ENCODE measurements around the gene C1GALT1C1L.
"Not testable (repeated sequence)": the region's sequence is repeated elsewhere in the genome, so short reads cannot be mapped to it uniquely, and the experiment has no call there.

Gene C1GALT1C1L

DNA sequence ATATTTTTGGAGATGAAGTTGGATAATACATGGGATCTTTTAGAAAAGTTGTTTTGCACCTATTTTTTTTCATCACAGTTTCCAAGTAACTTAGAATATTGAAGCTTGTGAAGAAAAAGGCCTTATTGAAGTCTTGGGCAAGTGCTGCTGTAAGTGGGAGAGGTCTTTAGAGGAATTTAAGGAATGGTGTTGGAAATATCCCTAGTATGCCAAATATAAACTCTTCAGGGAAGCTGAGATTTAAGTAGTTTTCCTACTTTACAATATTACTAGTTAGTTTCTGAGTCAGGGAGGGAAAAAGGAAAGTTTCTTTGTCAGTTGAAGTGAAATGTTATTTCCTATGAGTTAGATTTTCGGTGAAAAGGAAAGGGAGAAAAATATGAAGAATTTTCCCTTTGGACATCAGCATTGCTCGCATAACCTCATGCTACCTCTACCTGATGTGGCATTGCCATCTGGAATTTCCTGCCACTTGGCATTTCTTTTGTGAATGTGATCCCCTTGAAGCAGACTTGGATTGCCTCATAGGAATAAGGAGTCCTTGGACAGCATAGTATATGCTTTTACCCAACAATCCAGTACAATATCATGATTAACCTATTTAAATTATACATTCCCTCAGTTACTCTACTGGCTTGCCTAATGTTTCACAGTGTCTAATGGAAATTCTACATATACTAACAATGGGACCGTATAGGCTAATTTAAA lies 27.1 kb downstream of the C1GALT1C1L start:
- Histone ChIP-seq H3K9me3 (ENCODE audit: control insufficient read depth, insufficient read depth, low read length) (no peaks in the 10 kb centered on the region), H3K27ac (ENCODE audit: low read depth, low read length) (no peak overlapping the region), H3K4me3 (ENCODE audit: low read depth, low read length) (no peak overlapping the region), H3K27me3 (ENCODE audit: control insufficient read depth, insufficient read depth, low read length) (no peaks in the 10 kb centered on the region), H3K36me3 (ENCODE audit: control insufficient read depth, insufficient read depth, low read length) (no peaks in the 10 kb centered on the region), H3K9ac (ENCODE audit: low read depth, low read length) (no peak overlapping the region), H3K4me1 (ENCODE audit: control insufficient read depth, insufficient read depth, low read length) (no peaks in the 10 kb centered on the region)

DNA sequence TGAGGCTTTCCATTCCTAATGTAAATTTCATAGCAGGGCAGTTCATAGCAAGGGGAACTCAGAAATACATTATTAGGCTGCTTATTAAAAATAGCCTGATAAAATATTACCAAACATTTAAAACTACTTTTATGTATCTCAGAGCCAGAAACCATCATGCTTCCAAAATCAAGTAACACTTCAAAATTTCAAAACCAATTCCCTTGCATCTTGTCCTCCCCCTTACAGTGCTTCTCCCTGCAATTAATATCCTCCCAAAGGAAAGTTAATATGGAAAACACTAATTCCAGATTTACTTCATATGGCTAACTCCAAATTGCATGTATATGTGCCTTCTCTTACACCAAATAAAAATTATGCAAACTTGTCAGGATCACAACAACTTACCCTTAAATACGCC lies 32.5 kb downstream of the C1GALT1C1L start:
- no peaks in the 10 kb centered on the region for H3K9me3 ChIP-seq (ENCODE audit: control insufficient read depth, insufficient read depth, low read length)
- no peaks in the 10 kb centered on the region; the same call in 1 of the 2 replicates for H3K27me3 ChIP-seq (ENCODE audit: control insufficient read depth, insufficient read depth, low read length)
- H3K36me3 ChIP-seq (ENCODE audit: control insufficient read depth, insufficient read depth, low read length) = no peaks in the 10 kb centered on the region
- H3K4me1 ChIP-seq (ENCODE audit: control insufficient read depth, insufficient read depth, low read length) = no peaks in the 10 kb centered on the region
- H3K4me3 ChIP-seq (ENCODE audit: low read depth, low read length) = no peak overlapping the region
- no peak overlapping the region for H3K9ac ChIP-seq (ENCODE audit: low read depth, low read length)
- no peak overlapping the region for H3K27ac ChIP-seq (ENCODE audit: low read depth, low read length)

DNA sequence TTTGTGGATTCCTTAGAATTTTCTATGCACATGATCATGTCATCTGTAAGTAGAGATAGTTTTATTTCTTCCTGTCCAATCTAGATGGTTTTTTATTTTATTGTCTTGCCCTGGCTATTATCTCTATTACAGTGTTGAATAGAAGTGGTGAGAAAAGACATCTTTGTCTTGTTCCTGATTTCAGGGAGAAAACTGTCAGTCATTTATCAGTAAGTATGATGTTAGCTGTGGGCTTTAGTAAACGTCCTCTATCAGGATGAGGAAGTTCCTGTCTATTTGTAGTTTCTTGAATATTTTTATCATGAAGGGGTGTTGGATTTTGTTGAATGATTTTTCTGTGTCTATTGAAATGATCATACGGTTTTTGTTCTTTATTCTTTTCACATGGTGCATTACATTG lies 33.9 kb downstream of the C1GALT1C1L start:
- Histone ChIP-seq H3K27ac (ENCODE audit: low read depth, low read length) (no peak overlapping the region), H3K36me3 (ENCODE audit: control insufficient read depth, insufficient read depth, low read length) (no peaks in the 10 kb centered on the region), H3K4me1 (ENCODE audit: control insufficient read depth, insufficient read depth, low read length) (peaks cover 6% of the 10 kb centered on the region; the same call in 1 of the 2 replicates), H3K9me3 (ENCODE audit: control insufficient read depth, insufficient read depth, low read length) (no peaks in the 10 kb centered on the region), H3K9ac (ENCODE audit: low read depth, low read length) (no peak overlapping the region), H3K4me3 (ENCODE audit: low read depth, low read length) (no peak overlapping the region), H3K27me3 (ENCODE audit: control insufficient read depth, insufficient read depth, low read length) (peaks cover 13% of the 10 kb centered on the region)

DNA sequence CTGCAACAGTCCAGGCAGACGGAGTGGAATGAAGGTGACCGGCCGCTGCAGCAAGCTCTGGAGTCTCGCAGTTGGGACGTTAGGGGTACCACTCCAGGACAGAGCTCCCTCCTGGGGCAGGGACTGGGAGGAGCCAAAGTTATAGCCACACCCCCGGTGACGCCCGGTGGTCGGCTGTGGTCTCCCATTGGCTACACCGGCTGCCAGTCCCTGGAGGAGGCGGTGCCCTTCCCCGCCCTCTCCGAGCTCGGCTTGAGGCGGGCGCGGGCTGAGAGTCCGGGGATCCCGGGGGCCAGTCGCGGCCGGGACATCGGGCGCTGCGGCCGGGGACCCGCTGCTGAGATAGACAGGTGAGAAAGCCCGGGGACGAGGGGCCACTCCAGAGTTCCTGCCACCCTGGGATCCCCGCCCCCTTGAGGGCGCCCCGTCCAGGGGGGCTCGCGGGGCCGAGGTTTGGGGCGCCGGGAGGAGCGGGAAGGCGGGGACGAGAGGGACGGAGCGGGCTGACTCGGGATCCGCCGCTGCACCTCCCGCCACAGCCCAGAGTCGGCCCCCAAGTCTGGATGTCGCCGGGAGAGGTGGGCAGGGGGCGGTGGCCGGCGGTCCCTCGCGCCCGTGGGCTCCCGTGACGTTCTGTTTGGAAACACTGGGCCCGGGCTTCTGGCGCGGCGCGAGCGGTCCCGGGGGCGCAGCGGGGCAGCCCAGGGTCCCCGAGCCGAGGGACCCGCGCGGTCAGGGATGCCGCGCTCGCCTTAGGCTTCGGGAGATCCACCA lies 39.0 kb downstream of the C1GALT1C1L start, which contains the start of gene PLEKHH2:
Gene PLEKHH2 (plus strand): TSS at position 231 of the 774 bp plus-strand sequence. CDS start 7,414 bp downstream, outside the sequence.
- no peaks in the 10 kb centered on the region for H3K9me3 ChIP-seq (ENCODE audit: control insufficient read depth, insufficient read depth, low read length)
- no peaks in the 10 kb centered on the region for H3K36me3 ChIP-seq (ENCODE audit: control insufficient read depth, insufficient read depth, low read length)
- H3K4me3 ChIP-seq (ENCODE audit: low read depth, low read length) = peak within 1 kb of the TSS; percentile 79
- H3K27me3 ChIP-seq (ENCODE audit: control insufficient read depth, insufficient read depth, low read length) = peaks cover 20% of the 10 kb centered on the region
- peaks cover 12% of the 10 kb centered on the region; the same call in 1 of the 2 replicates for H3K4me1 ChIP-seq (ENCODE audit: control insufficient read depth, insufficient read depth, low read length)
- H3K9ac ChIP-seq (ENCODE audit: low read depth, low read length) = no peak within 1 kb of the TSS
- H3K27ac ChIP-seq (ENCODE audit: low read depth, low read length) = no peak within 1 kb of the TSS

DNA sequence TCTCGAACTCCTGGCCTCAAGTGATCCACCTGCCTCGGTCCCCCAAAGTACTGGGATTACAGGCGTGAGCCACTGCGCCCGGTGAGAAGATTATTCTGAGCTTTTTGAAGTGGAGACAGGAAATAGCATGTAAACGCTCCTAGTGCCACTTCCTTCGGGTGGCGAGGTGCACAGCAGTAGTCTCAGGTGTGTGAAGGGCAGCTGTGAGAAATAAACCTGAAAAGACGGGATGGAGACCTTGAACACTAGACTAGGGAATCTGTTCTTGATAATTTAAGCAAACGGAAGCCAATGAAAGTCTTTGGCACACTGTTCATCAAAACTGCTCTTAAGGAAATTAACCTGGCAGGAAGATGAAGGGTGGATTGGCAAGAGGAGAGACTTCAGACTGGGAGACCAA lies 39.6 kb downstream of the C1GALT1C1L start:
- Histone ChIP-seq H3K4me1 (ENCODE audit: control insufficient read depth, insufficient read depth, low read length) (peaks cover 12% of the 10 kb centered on the region; the same call in 1 of the 2 replicates), H3K36me3 (ENCODE audit: control insufficient read depth, insufficient read depth, low read length) (no peaks in the 10 kb centered on the region), H3K27me3 (ENCODE audit: control insufficient read depth, insufficient read depth, low read length) (peaks cover 20% of the 10 kb centered on the region), H3K27ac (ENCODE audit: low read depth, low read length) (no peak overlapping the region), H3K9me3 (ENCODE audit: control insufficient read depth, insufficient read depth, low read length) (no peaks in the 10 kb centered on the region), H3K9ac (ENCODE audit: low read depth, low read length) (no peak overlapping the region), H3K4me3 (ENCODE audit: low read depth, low read length) (peak overlapping the region; percentile 79)

DNA sequence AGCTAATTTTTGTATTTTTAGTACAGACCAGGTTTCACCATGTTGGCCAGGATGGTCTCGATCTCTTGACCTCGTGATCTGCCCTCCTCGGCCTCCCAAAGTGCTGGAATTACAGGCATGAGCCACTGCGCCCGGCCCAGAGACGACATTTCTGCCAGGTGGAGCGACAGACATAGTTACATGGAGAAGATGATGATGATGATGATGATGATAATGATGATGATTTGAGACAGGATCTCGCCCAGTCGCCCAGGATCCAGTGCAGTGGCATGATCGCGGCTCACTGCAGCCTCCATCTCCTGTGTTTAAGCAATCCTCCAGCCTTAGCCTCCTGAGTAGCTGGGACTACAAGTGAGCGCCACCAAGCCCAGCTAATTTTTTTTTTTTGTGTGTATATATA lies 40.1 kb downstream of the C1GALT1C1L start:
- H3K27ac ChIP-seq (ENCODE audit: low read depth, low read length); H3K4me3 ChIP-seq (ENCODE audit: low read depth, low read length); H3K9me3 ChIP-seq (ENCODE audit: control insufficient read depth, insufficient read depth, low read length); H3K9ac ChIP-seq (ENCODE audit: low read depth, low read length); H3K36me3 ChIP-seq (ENCODE audit: control insufficient read depth, insufficient read depth, low read length): not testable (repeated sequence)
- Histone ChIP-seq H3K4me1 (ENCODE audit: control insufficient read depth, insufficient read depth, low read length) (peaks cover 12% of the 10 kb centered on the region; the same call in 1 of the 2 replicates), H3K27me3 (ENCODE audit: control insufficient read depth, insufficient read depth, low read length) (peaks cover 20% of the 10 kb centered on the region)

DNA sequence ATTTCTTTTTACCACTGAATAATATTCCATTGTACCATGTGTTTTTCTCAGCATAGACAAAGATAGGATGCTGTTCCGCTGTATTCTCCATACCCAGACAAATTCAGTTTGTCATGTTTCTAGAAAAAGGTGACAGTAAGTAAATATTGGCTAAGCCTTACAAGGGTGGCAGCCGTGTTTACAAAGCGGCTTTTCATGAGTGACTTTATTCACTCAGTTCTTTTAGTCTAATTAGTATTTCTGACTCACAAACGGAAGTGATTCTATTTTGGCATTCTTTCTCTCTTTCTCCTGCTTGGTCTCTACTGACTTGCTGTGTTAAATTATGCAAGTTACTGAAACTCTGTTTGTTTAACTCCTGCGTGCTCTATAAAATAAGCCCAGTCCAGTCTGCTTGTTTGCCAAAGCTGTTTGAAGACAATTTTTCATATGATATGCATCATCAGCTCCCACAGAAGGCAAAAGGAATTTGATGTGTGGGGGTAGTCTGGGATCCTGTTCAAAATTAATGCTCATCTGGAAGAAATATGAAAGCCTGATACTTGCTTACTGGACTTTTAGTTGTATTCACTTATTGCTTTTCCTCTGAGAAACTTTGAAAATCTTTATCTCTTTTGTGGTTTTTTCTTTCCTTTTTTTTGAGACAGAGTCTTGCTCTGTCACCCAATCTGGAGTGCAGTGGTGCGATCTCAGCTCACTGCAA lies 41.5 kb downstream of the C1GALT1C1L start:
- H3K36me3 ChIP-seq (ENCODE audit: control insufficient read depth, insufficient read depth, low read length) = no peaks in the 10 kb centered on the region
- peaks cover 20% of the 10 kb centered on the region for H3K27me3 ChIP-seq (ENCODE audit: control insufficient read depth, insufficient read depth, low read length)
- H3K27ac ChIP-seq (ENCODE audit: low read depth, low read length) = no peak overlapping the region
- H3K4me1 ChIP-seq (ENCODE audit: control insufficient read depth, insufficient read depth, low read length) = peaks cover 12% of the 10 kb centered on the region; the same call in 1 of the 2 replicates
- H3K9me3 ChIP-seq (ENCODE audit: control insufficient read depth, insufficient read depth, low read length) = no peaks in the 10 kb centered on the region
- no peak overlapping the region for H3K9ac ChIP-seq (ENCODE audit: low read depth, low read length)
- no peak overlapping the region for H3K4me3 ChIP-seq (ENCODE audit: low read depth, low read length)

DNA sequence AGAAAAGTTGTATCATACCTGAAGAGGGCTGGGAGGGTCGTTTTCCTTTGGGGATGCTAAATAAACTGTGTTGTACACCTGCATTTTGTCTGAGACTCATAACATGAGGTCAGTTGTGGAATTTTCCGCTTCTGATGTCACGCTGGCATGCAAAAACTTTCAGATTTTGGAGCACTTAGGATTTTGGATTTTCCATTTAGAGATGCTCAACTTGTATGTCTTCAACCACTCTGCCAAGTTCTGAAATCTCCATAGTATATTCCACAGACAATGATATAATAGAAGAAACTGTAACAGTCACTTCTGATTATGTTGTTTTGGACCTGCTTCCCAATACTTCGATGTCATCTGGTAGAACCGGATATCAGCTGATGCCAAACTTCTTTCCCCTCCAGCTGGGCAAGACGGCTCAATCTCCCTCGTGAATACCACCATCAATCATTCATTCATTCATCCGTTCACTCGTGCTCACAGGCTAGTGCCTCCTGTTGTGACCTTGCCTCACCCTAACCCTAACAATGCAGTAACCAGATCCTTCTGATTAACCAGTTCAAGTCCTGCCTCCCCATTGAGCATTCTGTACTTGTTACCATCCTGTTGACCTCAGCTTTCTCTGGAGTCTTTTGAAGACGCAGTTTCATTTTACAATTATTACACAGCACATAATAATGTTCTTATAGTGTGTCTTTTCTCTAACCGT lies 44.5 kb downstream of the C1GALT1C1L start:
- H3K9ac ChIP-seq (ENCODE audit: low read depth, low read length) = no peak overlapping the region
- H3K4me1 ChIP-seq (ENCODE audit: control insufficient read depth, insufficient read depth, low read length) = peaks cover 4% of the 10 kb centered on the region; the same call in 1 of the 2 replicates
- no peak overlapping the region for H3K4me3 ChIP-seq (ENCODE audit: low read depth, low read length)
- H3K27ac ChIP-seq (ENCODE audit: low read depth, low read length) = no peak overlapping the region
- peaks cover 6% of the 10 kb centered on the region for H3K27me3 ChIP-seq (ENCODE audit: control insufficient read depth, insufficient read depth, low read length)
- H3K36me3 ChIP-seq (ENCODE audit: control insufficient read depth, insufficient read depth, low read length) = no peaks in the 10 kb centered on the region
- H3K9me3 ChIP-seq (ENCODE audit: control insufficient read depth, insufficient read depth, low read length) = no peaks in the 10 kb centered on the region

Measured in HUES48 (cell line).